Cardiac septum (tissue), 1 donor: ENCODE results near the gene WDR7. TPM values are rescaled to one million over a fixed set of nuclear protein-coding genes. Genes with fewer than 3 reads are reported as not detected.

ENCODE experiments used
- DNase-seq: peaks from one replicate; pipeline ENCODE4 v3.0.0-alpha.2; 2020; ENCODE audit warnings: low spot score
- intact Hi-C: fragments of 100-400 bp; cut with DNase I; formaldehyde crosslinking; loops from one replicate; pipeline ENCODE4 v1.14.0; 2022
- total RNA-seq: library from RNA; stranded (reverse); fragmentation: NEBNext Ultra II Directional; extraction: Animal tissue kit (Norgen Biotek cat#: 25700); gene quantifications from one replicate; pipeline ENCODE4 v1.2.1, GENCODE V29; 2021
- donor health status: DM: no; HTN: no; CAD: no.

The WDR7 gene
- total RNA-seq, 1 donor from 2014 or later = 28.0 TPM

DNA sequence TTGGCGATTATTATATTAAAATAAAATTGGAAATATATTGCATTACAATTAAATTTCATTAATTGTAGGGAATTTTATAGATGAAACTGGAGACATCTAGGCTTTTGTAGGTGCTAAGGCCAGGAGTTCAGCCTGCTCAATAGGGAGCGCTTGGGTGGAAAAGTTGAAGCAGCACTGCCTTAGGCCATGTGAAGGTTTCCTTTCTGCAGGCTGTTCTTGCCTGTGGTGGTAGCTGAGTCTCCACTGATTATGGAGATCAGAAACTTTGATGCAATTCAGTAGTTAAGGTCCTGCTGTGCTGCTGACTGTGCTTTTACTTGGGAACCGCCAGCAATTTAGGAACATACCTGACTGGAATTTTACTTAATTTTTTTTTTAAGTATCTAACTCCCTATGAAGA is 315.9 kb downstream of the WDR7 start:
- DNase-seq = no peak
- intact Hi-C loops = no loop called here

DNA sequence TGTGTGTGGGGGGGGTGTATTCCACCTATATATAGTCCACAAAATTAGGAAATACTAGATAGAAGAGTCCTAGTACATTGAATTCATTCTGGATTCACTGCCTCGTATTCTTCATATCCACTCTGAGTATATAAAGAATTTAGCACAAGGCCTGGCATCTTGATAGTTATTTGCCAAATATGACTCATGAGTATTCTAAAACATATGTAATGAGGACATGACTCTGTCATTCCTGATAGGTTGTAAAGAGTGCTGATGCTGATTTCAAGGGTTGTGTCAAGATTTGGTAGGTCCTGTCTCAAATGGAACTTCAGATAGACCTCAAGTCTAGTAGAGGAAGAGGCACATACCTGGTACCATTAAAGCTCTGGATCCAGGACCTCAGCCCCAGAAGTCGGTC is 322.3 kb downstream of the WDR7 start:
- no peak for DNase-seq
- intact Hi-C loops = no loop called here

DNA sequence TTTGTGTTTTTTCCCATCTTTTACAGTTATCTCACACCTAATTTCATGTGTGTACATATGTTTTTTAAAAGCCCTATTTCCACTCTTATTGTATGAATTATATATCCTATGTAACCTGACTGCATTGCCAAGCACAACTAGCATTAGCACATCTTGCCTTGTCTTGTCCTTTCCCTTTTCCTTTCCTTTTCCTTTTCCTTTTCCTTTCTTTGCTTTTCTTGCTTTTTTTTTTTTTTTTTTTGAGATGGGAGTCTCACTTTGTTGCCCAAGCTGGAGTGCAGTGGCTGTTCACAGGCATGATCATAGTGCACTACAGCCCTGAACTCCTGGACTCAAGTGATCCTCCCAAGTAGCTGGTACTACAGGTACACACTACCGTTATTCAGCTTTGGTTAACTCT is 323.0 kb downstream of the WDR7 start:
- DNase-seq = no peak
- intact Hi-C loops = no loop called here

DNA sequence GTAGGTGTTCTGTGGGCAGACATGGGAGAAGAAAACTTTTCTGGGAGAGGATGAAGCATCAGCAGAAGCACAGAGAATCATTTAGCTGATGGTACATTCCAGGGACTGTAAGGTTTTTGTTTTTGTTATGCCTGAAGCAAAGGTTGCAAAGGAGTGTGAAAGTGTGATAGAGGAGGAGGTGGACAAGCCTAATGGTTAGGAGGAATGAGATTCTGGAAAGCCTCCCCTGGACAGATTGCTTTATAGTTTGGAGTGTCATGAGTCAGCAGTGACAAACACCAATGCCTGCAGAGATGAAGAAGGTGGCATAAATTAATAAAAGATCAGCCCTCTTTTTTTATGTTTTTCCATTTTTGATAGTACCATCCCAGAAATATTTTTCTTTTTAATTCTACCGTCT is 324.1 kb downstream of the WDR7 start:
- no peak for DNase-seq
- intact Hi-C loops = no loop called here

DNA sequence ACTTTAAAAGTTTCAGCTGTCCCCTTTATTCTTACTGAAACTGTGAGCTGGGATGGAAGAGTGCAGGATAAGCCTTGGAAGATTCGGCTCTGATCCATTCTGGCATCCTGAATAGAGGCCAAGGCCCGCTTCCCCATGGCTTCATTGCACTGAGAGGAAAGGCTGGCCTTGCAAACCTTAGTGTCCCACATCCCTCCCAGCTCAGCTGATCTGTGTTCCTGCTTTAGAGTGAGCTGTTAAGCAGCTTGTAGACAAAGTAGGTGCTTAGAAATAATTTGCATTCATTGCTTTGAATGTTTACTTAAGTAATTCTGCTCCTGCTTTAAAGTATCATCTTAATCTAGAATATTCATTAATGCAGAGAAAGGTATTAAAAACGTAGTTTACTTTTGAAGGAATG is 326.1 kb downstream of the WDR7 start:
- intact Hi-C loops = no loop called here
- no peak for DNase-seq

DNA sequence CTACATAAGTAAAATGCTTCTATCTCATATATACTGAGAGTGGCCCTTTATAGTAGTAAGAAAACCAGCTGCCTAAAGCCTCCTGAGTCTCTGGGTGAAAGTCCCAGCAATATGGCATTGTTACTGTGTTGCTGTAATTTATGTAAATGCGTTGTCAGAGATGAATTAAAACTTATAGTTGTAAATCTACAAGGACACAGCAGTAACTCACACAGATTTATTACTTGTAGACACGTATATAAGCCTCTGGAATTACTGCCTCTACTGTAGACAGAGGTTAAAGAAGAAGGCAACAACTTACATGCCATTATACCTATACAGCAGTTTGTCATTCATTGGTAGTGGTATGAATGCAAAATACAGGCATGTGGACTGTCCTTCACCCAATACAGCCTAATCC is 326.6 kb downstream of the WDR7 start:
- no peak for DNase-seq
- intact Hi-C loops = no loop called here

DNA sequence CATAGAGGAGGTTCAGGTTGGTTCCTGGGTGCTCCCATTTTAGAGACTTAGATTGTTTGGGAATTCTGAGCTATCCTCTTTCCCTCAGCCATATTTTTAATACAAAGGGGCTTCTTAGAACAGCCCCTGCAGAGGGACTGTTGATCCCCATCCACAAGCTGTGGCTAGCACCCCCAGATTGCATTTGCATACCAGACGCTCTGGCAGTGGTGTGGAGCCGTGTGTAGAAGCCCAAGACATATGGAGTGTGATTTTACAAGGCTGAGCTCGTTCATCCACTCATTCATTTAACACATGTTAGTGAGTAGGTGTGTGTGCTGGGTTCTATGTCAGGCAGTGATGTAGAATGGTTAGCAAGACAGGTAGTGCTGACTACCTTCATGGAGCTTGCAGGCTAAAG is 329.0 kb downstream of the WDR7 start:
- intact Hi-C loops = no loop called here
- no peak for DNase-seq

DNA sequence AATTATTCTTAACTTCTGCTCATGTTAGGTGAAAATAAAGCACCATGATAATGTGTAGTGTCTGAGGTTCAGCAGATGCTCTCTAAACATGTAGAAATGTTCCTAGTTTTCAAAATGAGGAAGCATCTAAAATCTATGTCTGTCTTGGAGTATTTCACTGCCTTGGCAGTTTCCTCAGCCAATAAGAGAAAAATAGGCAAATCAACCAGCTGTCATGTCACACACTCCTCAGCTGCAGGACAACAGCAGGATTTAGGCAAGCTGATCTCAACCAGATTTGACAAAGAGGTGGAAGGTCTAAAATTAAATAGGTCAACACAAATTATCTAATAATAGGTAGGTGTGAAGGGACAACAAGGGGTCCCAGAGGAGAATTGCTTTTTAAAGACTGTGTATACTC is 331.6 kb downstream of the WDR7 start:
- intact Hi-C loops = no loop called here
- DNase-seq = no peak

DNA sequence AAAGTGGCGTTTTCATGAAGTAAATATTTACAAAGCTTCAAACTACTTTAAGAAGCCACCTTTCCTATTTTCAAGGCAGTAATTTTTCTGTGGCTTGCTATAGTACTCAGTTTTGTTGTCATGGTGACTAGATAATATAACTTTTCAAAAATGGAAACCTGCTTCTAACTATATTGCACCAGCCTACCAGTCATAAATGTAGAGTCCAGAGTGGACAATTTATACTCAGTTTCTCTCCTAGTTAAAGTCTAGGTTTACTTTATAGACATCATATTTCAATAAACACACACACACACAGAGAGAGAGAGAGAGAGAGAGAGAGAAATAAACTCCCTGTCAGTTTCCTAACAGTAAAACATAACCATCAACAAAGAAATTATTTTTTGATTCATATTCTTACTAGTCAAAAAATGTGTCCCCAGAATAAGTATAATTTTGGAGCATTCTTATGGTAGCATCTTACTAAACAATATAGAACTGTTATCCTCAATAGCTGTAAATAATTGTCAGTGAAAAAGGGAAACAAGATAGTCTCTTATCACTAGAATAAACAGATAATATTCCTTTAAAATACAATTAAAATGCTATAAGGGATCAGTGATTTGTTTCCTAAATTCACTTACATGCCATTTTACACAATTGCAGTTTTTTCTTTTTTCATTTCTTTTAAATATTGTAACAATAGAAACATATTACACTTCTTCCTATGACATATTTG is 332.3 kb downstream of the WDR7 start:
- intact Hi-C loops = no loop called here
- DNase-seq = no peak

DNA sequence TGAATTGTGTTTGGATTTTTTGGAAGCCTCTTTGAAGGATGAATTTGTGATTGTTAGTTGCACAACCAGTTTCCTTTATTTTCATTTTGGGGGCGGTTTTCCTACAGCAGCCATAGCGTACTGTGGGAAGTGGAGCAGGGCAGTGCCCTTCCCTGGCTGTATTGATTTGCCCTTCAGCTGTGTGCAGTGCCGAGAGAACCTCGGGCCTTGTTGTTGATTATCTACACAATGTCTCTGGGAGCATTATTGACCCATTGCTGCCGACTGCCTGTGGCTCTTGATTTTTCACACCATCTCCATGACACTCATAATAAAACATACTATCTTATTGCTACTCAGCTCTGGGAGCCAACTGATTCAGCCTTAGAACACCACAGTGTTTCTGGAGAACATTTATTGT is 333.6 kb downstream of the WDR7 start:
- intact Hi-C loops = no loop called here
- no peak for DNase-seq

DNA sequence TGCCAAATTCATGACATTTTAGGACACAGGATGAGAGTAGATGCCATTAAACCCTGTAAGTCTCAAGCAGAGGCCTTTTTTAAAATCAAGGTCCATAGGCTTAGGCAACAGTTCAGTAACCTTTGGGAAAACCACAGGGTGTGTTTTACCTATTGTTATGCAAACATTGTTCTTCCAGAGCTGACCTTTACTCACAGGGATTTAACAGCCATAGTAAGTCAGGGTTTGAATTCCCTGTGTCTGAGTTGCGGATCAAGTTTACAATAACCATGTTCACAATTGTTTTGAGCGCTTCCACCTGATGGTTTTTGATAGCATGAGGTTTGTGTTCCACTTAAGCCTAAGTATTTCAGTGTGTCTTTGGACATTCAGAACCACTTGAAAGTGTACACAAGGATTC is 335.7 kb downstream of the WDR7 start:
- DNase-seq = no peak
- intact Hi-C loops = no loop called here

DNA sequence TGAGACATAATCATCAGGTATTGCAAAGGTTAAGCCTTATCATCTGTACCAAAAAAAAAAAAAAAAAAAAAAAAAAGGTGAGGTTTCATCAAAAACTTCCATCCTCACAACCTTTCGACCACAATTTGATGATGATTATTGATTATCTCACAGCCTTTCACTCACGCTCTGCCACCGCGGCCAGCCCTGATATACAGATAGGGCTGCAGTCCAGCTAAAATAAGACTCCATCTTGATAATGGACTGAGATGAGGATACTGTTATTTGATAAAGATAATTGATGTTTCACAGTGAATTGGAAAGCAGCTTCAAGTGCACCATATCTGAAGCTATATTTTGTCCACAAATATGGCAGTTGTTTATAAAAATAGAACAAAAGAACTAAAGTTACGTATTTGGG is 336.1 kb downstream of the WDR7 start:
- DNase-seq = no peak

DNA sequence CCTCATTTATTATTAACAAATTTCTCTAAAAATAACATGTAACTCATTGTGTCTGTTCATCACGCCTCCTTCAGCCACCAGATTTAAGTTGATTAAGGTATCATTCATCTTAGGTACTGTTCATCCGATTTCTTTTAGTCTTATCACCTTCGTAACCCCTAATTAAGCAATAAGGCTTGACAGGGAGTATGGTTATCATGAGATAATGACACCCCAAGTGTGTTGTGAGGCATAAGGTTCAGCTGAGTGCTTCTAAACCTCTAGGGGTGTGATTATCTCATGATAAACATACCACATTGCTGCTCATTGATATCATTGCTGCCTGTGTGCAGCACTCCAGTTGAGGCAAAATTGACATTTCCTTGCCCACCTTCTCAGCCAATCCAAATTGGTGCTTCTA is 336.9 kb downstream of the WDR7 start:
- no peak for DNase-seq
- intact Hi-C loops = no loop called here

More for the DNA sequence above, 336.1 kb downstream of the WDR7 start:
- intact Hi-C loops = no loop called here

DNA sequence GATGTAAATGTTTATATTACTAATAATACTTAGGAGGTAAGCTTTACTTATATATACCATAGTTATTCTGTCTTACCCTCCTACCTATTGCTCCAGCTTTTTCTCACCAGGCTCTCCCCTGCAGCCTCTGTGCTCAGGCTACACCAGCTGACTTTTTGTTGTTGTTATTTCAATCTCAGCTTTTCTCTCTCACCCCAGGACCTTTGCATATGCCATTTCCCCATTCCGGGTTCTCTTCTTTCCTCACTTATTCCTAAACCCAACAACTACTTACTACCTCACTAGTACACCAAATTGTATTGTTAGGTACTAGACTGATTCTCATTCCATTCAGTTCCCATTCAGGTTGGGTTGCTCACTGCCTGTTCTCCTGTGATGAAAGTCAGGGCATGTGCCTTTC is 339.5 kb downstream of the WDR7 start:
- intact Hi-C loops = no loop called here
- no peak for DNase-seq

DNA sequence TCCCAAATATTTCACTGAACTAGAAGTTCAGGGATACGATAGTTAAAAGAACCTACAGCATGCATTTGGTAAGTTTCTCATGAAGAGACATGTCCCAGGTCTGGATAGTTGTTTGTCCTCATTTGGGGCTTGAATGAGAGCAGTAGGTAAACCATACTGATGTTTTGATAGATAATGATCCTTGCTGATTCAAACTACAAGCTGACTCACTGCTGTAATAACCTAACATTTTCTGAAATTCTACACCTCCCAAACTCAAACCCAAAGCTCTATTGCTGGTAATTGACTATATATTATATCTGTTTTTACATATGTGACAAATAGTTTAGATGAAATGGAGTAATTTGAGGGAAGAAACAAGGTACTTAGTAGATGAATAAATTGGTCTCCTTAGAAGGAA is 341.6 kb downstream of the WDR7 start:
- DNase-seq = no peak
- intact Hi-C loops = no loop called here

DNA sequence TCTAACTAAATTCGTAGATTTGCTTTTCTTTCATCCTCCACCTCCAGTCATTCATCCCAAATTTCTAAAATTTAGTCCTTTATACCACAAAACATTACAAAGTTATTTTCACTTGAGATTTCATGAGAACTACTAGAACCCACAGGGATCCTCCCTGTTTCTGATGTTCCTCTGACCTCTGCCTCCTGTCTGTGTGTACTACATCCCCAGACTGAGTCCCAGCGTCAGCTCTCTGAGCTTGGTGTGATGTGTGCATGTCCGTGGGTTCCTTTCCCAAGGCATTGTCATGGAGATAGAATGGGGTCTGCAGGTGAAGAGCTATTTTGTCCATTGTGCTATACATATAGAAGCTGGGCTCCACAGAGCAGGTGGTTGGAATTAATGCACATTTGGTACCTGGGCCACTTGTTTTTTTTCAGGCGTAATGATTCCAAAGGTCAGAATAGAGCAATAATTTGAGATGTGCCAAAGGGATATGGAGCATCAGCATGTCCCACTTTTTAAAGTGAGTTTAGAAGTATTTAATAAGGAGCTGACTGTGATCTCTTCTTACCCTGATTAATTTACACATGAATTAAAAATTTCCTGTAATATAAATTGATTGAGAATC is 344.5 kb downstream of the WDR7 start:
- DNase-seq = no peak
- intact Hi-C loops = no loop called here

DNA sequence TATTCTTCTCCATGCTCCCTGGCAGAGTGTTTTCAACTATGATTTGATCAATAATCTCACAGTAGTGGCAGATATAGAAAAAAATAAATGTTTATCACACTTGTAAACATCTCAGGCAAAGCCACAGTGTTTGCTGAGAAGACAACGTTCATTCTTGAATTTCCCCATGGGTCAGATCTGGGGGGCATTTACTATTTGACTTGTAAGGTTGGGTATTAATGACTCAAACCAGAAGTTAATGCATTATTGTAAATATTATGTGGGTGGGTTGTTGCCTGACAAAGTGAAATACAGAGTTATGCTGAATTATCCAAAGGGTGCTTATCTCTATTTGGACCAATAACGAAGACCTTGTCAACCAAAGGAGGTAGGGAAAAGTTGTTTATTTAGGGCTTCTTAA is 346.0 kb downstream of the WDR7 start:
- DNase-seq = no peak
- intact Hi-C loops = no loop called here

DNA sequence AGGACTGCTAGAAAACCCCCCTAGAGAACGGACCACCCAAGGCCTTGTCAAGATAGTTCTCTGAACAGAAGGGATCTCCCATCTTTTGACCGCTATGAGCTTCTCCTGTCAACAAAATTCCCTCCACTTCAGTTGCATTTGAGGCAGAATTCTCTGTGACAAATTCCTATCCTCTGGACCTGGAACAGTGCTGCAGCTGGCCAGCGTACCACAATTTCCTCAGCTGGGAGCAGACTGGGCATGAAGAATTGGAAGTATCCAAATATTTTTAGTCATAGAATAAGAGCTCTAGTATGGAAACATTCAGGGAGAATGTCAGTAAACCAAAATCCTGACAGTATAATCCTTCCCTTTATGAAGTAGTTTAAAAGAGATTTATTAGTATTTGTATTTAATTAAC is 348.7 kb downstream of the WDR7 start:
- no peak for DNase-seq
- intact Hi-C loops = no loop called here

DNA sequence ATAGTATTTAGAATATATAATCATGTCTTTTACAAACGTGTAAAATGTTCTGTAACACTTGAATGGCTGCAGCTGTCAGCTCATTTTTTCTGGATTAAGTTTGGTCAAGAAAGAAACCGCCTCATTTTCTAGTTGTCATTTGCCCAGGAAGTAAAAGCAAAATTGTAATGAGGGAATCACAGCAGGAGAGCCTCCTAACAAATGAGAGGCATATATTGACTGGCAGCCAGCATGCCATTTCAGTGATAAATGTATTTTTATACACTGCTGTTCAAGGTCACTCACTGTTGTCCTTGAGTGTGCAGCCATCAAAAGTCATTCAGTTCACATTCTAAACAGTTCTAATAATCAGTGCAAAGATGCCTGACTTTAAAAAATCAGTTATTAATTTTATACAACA is 351.5 kb downstream of the WDR7 start:
- no peak for DNase-seq

DNA sequence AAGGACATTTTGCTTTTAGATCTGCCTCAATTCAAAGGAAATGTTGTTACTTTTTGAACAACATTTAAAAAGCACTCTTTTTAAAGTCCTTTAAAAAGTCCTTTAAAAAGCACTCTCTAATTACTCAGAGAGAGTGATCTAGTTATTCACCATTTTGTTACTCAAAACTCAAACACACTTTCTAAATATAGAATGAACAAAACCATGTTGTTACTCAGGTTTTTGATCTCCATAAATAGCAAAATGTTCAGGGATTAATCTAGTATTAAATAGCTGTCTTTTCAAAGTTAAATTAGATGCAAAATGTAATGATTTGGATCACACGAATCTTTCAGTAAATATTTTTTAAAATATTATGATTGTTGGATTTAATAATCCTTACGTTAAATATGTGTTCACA is 352.2 kb downstream of the WDR7 start:
- no peak for DNase-seq
- intact Hi-C loops = no loop called here

More for the DNA sequence above, 351.5 kb downstream of the WDR7 start:
- intact Hi-C loops = no loop called here

DNA sequence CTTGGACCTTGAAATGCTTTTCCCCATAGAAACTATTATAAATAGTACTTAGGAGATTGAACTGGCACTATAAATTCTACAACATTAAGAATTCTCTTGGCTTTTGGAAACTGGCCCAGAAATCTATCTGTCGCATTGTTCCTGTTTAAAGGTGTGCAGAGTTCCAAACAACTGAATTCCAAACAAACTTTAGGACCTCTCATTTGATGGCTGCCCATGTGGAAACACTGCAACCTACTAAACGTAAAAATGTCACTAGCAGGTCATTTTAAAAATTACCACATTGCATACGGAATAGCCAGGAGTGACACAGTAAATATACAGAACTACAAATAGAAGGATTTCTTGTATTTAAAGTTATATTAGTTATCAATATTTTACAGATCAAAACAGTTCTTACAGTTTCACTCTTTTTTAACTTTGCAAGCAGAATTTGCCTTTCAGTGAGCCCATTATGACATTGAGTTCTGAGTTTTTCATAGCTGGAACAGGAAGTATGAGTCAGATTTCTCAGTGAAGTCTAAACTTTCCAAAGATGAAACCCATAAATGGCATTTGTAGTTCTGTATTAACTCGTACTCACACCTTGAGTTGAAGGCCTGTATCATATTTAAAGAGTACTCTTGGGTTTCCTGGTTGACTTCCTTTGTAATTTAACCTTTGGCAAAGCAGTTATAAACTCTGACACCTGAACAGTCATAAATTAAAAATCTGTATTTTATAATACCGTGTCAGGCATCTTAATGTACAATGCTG is 353.4 kb downstream of the WDR7 start:
- intact Hi-C loops = no loop called here

More for the DNA sequence above, 353.4 kb downstream of the WDR7 start:
- no peak for DNase-seq
